Measurements from ENCODE around the gene C21orf58.

The C21orf58 gene

GRCh38 chr21:46350571-46350970, 26.9 kb upstream of the C21orf58 start:
- ChIA-PET CTCF (interaction anchor here (0.8 kb wide), 1 partner anchor 18 kb away, joined by 3 read pairs; no protein-coding TSS in a partner anchor), POLR2A (no interaction called here)
- TF ChIP-seq CTCF (IDR thresholded peaks at IDR 0.05; ENCODE audit: control extremely low read depth, extremely low read depth, low read depth, missing control alignments) = no peak
- no peak for DNase-seq (ENCODE audit: extremely low spot score)

- DNase-seq (ENCODE audit: extremely low spot score) = no peak
- POLR2A ChIA-PET = no interaction called here
- CTCF ChIA-PET = no interaction called here
- TF ChIP-seq CTCF (IDR thresholded peaks at IDR 0.05; ENCODE audit: control extremely low read depth, extremely low read depth, low read depth, missing control alignments) = no peak
These were observed 25.6 kb upstream of the C21orf58 start for GRCh38 chr21:46349134-46349760.

- no peak for DNase-seq (ENCODE audit: extremely low spot score)
- ChIA-PET CTCF (interaction anchor here (1.2 to 1.5 kb wide), 2 partner anchors 8 to 11 kb away, joined by 3 read pairs; no protein-coding TSS in a partner anchor), POLR2A (no interaction called here)
- no peak for TF ChIP-seq CTCF (IDR thresholded peaks at IDR 0.05; ENCODE audit: control extremely low read depth, extremely low read depth, low read depth, missing control alignments)
These were observed 24.2 kb upstream of the C21orf58 start for GRCh38 chr21:46347791-46348381.

- no peak for DNase-seq (ENCODE audit: extremely low spot score)
- ChIA-PET CTCF (interaction anchor here (1.2 to 1.5 kb wide), 2 partner anchors 9 to 10 kb away, joined by 3 read pairs; no protein-coding TSS in a partner anchor), POLR2A (no interaction called here)
- no peak for TF ChIP-seq CTCF (IDR thresholded peaks at IDR 0.05; ENCODE audit: control extremely low read depth, extremely low read depth, low read depth, missing control alignments)
These were observed 23.5 kb upstream of the C21orf58 start for GRCh38 chr21:46347203-46347550.

- ChIA-PET CTCF (interaction anchor here (1.2 to 1.5 kb wide), 2 partner anchors 10 kb away, joined by 3 read pairs; no protein-coding TSS in a partner anchor), POLR2A (no interaction called here)
- TF ChIP-seq CTCF (IDR thresholded peaks at IDR 0.05; ENCODE audit: control extremely low read depth, extremely low read depth, low read depth, missing control alignments) = no peak
- DNase-seq (ENCODE audit: extremely low spot score) = no peak
These were observed 22.9 kb upstream of the C21orf58 start for GRCh38 chr21:46346296-46347202.

- DNase-seq (ENCODE audit: extremely low spot score) = no peak
- ChIA-PET CTCF (no interaction called here), POLR2A (no interaction called here)
- no peak for TF ChIP-seq CTCF (IDR thresholded peaks at IDR 0.05; ENCODE audit: control extremely low read depth, extremely low read depth, low read depth, missing control alignments)
These were observed 22.2 kb upstream of the C21orf58 start for GRCh38 chr21:46345861-46346260.

Data from GM10248 (cell line).